ENCODE results near the gene ERAL1. TPM values are rescaled to one million over a fixed set of nuclear protein-coding genes. Genes with fewer than 3 reads are reported as not detected.
"Not testable (repeated sequence)": the region's sequence is repeated elsewhere in the genome, so short reads cannot be mapped to it uniquely, and the experiment has no call there.

Gene ERAL1
- total and polyA plus RNA-seq, 9 donors: 18.7 to 49.4 (median 44.6) TPM

DNA sequence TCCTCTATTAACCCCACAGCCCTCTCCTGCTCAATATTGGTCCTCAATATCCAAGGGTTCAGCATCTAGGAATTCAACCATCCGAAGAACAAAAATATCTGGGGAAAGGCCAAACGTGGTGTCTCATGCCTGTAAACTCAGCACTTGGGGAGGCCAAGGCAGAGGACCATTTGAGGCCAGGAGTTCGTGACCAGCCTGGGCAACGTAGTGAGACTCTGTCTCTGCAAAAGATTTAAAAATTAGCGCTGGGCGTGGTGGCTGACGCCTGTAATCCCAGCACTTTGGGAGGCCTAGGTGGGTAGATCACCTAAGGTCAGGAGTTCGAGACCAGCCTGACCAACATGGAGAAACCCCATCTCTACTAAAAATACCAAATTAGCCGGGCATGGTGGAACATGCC is 8.1 kb upstream of the ERAL1 start:
- H3K4me1 ChIP-seq (ENCODE audit: control insufficient read depth, insufficient read depth, low read length); H3K27ac ChIP-seq (ENCODE audit: low read length); H3K9me3 ChIP-seq (replicated peaks; ENCODE audit: control insufficient read depth, low read depth, low read length); DNase-seq; H3K27me3 ChIP-seq (ENCODE audit: control insufficient read depth, insufficient read depth, low read length); H3K36me3 ChIP-seq (ENCODE audit: control insufficient read depth, insufficient read depth, low read length); H3K4me3 ChIP-seq (ENCODE audit: low read length): not testable (repeated sequence)
- 82% methylated on average over 4 of the region's 9 CpGs for whole genome bisulfite sequencing (ENCODE audit: insufficient coverage)

- H3K4me3 ChIP-seq (ENCODE audit: low read length); H3K36me3 ChIP-seq (ENCODE audit: control insufficient read depth, insufficient read depth, low read length); H3K27me3 ChIP-seq (ENCODE audit: control insufficient read depth, insufficient read depth, low read length); H3K27ac ChIP-seq (ENCODE audit: low read length); DNase-seq; H3K4me1 ChIP-seq (ENCODE audit: control insufficient read depth, insufficient read depth, low read length); H3K9me3 ChIP-seq (replicated peaks; ENCODE audit: control insufficient read depth, low read depth, low read length): not testable (repeated sequence)
- 93% methylated on average over 4 of the region's 15 CpGs for WGBS (ENCODE audit: insufficient coverage)
These were observed 6.1 kb upstream of the ERAL1 start for GRCh38 chr17:28848667-28849066.

- H3K4me3 ChIP-seq (ENCODE audit: low read length): no peak overlapping the region
- peaks cover 3% of the 10 kb centered on the region for H3K4me1 ChIP-seq (ENCODE audit: control insufficient read depth, insufficient read depth, low read length)
- H3K27me3 ChIP-seq (ENCODE audit: control insufficient read depth, insufficient read depth, low read length): no peaks in the 10 kb centered on the region
- no CpG with 5 or more reads among the region's 5 CpGs for WGBS (ENCODE audit: insufficient coverage)
- no peak overlapping the region for H3K27ac ChIP-seq (ENCODE audit: low read length)
- no peaks in the 10 kb centered on the region for H3K36me3 ChIP-seq (ENCODE audit: control insufficient read depth, insufficient read depth, low read length)
- no peak for DNase-seq
- H3K9me3 ChIP-seq (replicated peaks; ENCODE audit: control insufficient read depth, low read depth, low read length): no peaks in the 10 kb centered on the region
These were observed 5.5 kb upstream of the ERAL1 start for GRCh38 chr17:28849281-28849680.

- Histone ChIP-seq H3K9me3 (replicated peaks; ENCODE audit: control insufficient read depth, low read depth, low read length) (no peaks in the 10 kb centered on the region), H3K4me1 (ENCODE audit: control insufficient read depth, insufficient read depth, low read length) (peaks cover 9% of the 10 kb centered on the region), H3K36me3 (ENCODE audit: control insufficient read depth, insufficient read depth, low read length) (peaks cover 15% of the 10 kb centered on the region), H3K4me3 (ENCODE audit: low read length) (no peak overlapping the region), H3K27me3 (ENCODE audit: control insufficient read depth, insufficient read depth, low read length) (no peaks in the 10 kb centered on the region), H3K27ac (ENCODE audit: low read length) (no peak overlapping the region)
- WGBS (ENCODE audit: insufficient coverage): 100% methylated on average over 1 of the region's 2 CpGs
- DNase-seq: no peak
These were observed 1.5 kb upstream of the ERAL1 start for GRCh38 chr17:28853295-28853694.

DNA sequence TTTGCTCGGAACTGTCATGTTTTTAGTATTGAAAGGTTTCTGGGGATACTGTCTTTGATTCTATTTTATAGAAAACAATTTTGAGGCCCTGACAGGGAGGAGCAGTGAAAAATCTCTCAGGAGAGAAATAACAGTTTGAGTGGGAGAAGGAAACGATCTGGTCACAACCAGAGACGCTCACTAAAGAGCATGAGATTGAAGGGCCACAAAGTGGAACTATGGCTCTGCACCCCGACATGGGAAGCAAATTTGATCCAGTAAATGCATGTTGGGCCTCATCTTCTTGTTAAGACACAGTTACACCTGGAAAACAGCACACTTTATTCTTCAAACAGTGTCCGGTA is 492 bp downstream of the ERAL1 start:
- Histone ChIP-seq H3K27me3 (ENCODE audit: control insufficient read depth, insufficient read depth, low read length) (no peaks in the 10 kb centered on the region), H3K36me3 (ENCODE audit: control insufficient read depth, insufficient read depth, low read length) (peaks cover 32% of the 10 kb centered on the region), H3K4me1 (ENCODE audit: control insufficient read depth, insufficient read depth, low read length) (peaks cover 9% of the 10 kb centered on the region), H3K4me3 (ENCODE audit: low read length) (peak overlapping the region; percentile 72), H3K27ac (ENCODE audit: low read length) (peak overlapping the region; percentile 77), H3K9me3 (replicated peaks; ENCODE audit: control insufficient read depth, low read depth, low read length) (no peaks in the 10 kb centered on the region)
- WGBS (ENCODE audit: insufficient coverage): 8% methylated on average over 3 of the region's 5 CpGs
- DNase-seq: no peak

GRCh38 chr17:28856028-28856574 is 1.3 kb downstream of the ERAL1 start:
- Histone ChIP-seq H3K36me3 (ENCODE audit: control insufficient read depth, insufficient read depth, low read length) (peaks cover 37% of the 10 kb centered on the region), H3K27me3 (ENCODE audit: control insufficient read depth, insufficient read depth, low read length) (no peaks in the 10 kb centered on the region), H3K9me3 (replicated peaks; ENCODE audit: control insufficient read depth, low read depth, low read length) (no peaks in the 10 kb centered on the region), H3K4me1 (ENCODE audit: control insufficient read depth, insufficient read depth, low read length) (peaks cover 9% of the 10 kb centered on the region), H3K27ac (ENCODE audit: low read length) (no peak overlapping the region), H3K4me3 (ENCODE audit: low read length) (no peak overlapping the region)
- WGBS (ENCODE audit: insufficient coverage): 90% methylated on average over 3 of the region's 5 CpGs
- DNase-seq: no peak

GRCh38 chr17:28857905-28858800 is 3.3 kb downstream of the ERAL1 start:
- Histone ChIP-seq H3K4me1 (ENCODE audit: control insufficient read depth, insufficient read depth, low read length) (peaks cover 9% of the 10 kb centered on the region), H3K36me3 (ENCODE audit: control insufficient read depth, insufficient read depth, low read length) (peaks cover 48% of the 10 kb centered on the region), H3K27me3 (ENCODE audit: control insufficient read depth, insufficient read depth, low read length) (no peaks in the 10 kb centered on the region), H3K27ac (ENCODE audit: low read length) (no peak overlapping the region), H3K9me3 (replicated peaks; ENCODE audit: control insufficient read depth, low read depth, low read length) (no peaks in the 10 kb centered on the region), H3K4me3 (ENCODE audit: low read length) (no peak overlapping the region)
- DNase-seq: no peak
- WGBS (ENCODE audit: insufficient coverage): 83% methylated on average over 1 of the region's 3 CpGs

DNA sequence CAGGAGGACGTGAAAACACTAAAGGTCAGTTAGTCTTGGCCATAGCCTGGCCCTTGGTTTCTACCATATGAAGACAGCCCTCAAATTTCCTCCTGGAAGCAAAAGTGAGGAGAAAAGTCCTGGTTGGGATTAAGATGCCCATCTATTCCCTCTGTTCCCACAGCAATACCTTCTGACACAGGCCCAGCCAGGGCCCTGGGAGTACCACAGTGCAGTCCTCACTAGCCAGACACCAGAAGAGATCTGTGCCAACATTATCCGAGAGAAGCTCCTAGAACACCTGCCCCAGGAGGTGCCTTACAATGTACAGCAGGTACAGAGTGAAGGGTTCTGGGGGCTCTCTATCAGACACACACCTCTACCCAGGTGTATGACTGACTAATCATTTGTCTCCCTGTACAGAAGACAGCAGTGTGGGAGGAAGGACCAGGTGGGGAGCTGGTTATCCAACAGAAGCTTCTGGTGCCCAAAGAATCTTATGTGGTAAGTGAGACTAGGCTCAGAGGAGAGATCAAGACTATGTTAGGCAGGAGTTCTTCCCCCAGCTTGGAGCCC is 4.1 kb downstream of the ERAL1 start:
- DNase-seq: no peak
- H3K27me3 ChIP-seq (ENCODE audit: control insufficient read depth, insufficient read depth, low read length): no peaks in the 10 kb centered on the region
- H3K4me1 ChIP-seq (ENCODE audit: control insufficient read depth, insufficient read depth, low read length): peaks cover 9% of the 10 kb centered on the region
- no peak overlapping the region for H3K27ac ChIP-seq (ENCODE audit: low read length)
- H3K9me3 ChIP-seq (replicated peaks; ENCODE audit: control insufficient read depth, low read depth, low read length): no peaks in the 10 kb centered on the region
- no CpG with 5 or more reads among the region's 2 CpGs for WGBS (ENCODE audit: insufficient coverage)
- no peak overlapping the region for H3K4me3 ChIP-seq (ENCODE audit: low read length)
- peaks cover 48% of the 10 kb centered on the region for H3K36me3 ChIP-seq (ENCODE audit: control insufficient read depth, insufficient read depth, low read length)

GRCh38 chr17:28860363-28860808 is 5.6 kb downstream of the ERAL1 start:
- H3K4me3 ChIP-seq (ENCODE audit: low read length): no peak overlapping the region
- no peak for DNase-seq
- peaks cover 48% of the 10 kb centered on the region for H3K36me3 ChIP-seq (ENCODE audit: control insufficient read depth, insufficient read depth, low read length)
- peaks cover 3% of the 10 kb centered on the region for H3K4me1 ChIP-seq (ENCODE audit: control insufficient read depth, insufficient read depth, low read length)
- no peaks in the 10 kb centered on the region for H3K9me3 ChIP-seq (replicated peaks; ENCODE audit: control insufficient read depth, low read depth, low read length)
- H3K27ac ChIP-seq (ENCODE audit: low read length): no peak overlapping the region
- no peaks in the 10 kb centered on the region for H3K27me3 ChIP-seq (ENCODE audit: control insufficient read depth, insufficient read depth, low read length)
- 94% methylated on average over 4 of the region's 4 CpGs for WGBS (ENCODE audit: insufficient coverage)

- Histone ChIP-seq H3K36me3 (ENCODE audit: control insufficient read depth, insufficient read depth, low read length) (peaks cover 43% of the 10 kb centered on the region), H3K4me3 (ENCODE audit: low read length) (no peak overlapping the region)
These were observed 6.8 kb downstream of the ERAL1 start for GRCh38 chr17:28861393-28862203.

More at GRCh38 chr17:28861393-28862203, 6.8 kb downstream of the ERAL1 start:
- 38% methylated on average over 4 of the region's 8 CpGs for WGBS (ENCODE audit: insufficient coverage)
- DNase-seq: no peak
- no peaks in the 10 kb centered on the region for H3K27me3 ChIP-seq (ENCODE audit: control insufficient read depth, insufficient read depth, low read length)
- H3K4me1 ChIP-seq (ENCODE audit: control insufficient read depth, insufficient read depth, low read length): no peaks in the 10 kb centered on the region
- H3K9me3 ChIP-seq (replicated peaks; ENCODE audit: control insufficient read depth, low read depth, low read length): no peaks in the 10 kb centered on the region
- no peak overlapping the region for H3K27ac ChIP-seq (ENCODE audit: low read length)

Data from muscle of leg (tissue), 11 donors.